ENCODE data around the gene TMEM215.
"Not testable (repeated sequence)": the region's sequence is repeated elsewhere in the genome, so short reads cannot be mapped to it uniquely, and the experiment has no call there.

TMEM215 gene, protein sequence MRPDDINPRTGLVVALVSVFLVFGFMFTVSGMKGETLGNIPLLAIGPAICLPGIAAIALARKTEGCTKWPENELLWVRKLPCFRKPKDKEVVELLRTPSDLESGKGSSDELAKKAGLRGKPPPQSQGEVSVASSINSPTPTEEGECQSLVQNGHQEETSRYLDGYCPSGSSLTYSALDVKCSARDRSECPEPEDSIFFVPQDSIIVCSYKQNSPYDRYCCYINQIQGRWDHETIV

DNA sequence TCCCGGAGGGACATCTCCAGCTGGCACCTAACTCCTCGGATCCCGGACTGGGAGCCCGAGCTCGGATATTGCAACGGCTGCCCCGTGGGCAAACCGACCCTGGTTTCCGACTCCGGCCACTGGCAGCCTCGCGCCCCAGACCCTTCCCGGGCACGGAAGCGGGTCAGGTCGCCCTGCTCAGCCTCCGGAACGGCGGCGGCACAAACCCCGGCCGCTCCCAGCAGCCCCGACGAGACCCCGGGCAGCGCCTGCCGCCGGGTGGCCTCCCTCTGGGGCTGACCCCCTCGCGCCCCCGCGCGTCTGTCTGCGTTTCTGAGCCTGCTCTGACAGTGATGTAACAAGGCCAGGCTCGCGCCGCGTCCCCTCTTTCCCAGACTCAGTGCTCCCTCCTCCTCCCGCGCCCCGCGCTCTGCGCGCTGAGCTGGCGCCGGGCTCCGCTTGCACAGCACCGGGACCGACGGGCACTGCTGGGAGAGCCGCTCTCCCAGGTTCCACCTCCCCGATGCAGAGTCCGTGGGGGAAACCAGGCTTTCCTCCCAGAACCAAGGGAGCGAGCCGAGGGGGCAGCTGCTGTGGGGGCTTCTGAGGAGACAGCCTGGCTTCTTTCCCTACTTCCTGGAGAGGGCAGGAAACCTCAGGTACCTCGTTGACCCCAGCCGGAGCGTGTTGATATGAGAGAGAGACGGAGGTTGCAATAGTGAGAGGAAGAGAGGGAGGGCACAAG is at the start of gene TMEM215:
Gene TMEM215 (plus strand): TSS at position 373 of the 724 bp plus-strand sequence. CDS start 644 bp downstream, outside the sequence.
- DNase-seq (ENCODE audit: low read depth in 1 of 2, low spot score in 1 of 2) = no peak

DNA sequence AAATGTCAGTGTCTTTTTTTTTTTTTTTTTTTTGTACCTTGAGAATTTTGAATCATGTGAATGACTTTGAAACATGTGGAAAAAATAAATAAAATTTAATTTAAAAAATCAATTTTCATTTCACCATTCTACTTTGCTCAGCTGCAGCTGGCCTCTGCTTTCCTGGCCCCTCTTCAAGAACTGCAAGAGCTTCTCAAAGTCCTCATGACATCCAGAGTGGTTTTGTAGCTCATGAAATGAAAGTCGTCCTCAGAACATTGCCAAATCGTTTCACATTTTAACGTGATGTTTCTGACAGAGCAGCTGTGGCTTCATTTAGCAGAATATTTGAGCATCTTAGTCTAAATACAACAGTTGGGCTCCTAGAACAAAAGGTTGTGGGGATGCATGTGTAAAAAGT is 47.9 kb upstream of the TMEM215 start:
- no peak for DNase-seq (ENCODE audit: low read depth in 1 of 2, low spot score in 1 of 2)

DNA sequence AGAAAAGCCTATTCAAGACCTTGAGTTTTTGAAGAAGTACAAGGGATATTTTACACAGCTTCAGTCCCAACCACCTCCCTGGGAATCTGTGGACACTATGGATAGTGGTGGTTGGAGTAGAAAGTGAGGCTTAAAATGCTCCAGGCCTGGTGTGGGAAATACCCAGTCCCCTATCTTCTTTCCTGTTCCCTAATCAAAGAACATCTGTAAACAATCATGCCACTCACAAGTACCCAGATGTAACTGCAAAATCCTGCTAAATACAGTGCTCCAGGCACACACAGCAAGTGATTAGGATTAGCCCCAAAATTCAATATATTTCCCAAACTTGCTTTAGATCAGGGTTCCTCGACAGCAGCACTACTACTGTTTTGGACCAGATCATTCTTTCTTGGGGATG is 46.0 kb upstream of the TMEM215 start:
- DNase-seq (ENCODE audit: low read depth in 1 of 2, low spot score in 1 of 2) = no peak

DNA sequence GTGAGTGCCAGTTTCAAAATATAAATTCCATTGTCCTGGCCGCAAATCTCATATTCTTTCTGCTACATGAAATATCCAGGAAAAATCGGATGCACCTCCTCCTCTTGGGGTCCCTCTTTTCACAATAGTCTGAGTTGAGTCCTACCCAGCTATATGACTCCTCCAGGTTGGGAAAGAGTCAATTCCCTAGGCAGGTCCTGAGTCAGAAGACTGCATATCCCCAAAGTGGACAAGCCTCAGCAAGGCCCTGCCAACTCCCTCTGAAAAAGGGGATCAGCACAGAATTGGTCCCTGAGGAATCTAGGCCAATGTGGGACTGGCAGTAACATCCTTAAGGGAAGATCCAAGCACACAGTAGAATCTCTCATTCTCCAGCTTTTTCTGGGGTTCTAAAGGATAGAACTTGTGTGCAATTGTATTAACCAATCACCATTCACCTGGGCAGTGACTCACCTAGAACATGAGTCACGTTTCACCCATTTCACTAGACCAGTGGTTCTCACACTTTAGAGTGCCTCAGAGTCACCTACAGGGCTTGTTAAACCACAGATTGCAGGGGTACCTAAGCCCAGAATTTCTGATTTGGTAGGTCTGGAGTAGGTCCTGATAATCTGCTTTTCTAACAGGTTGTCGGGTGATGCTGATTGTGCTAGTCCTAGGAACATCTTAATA is 44.7 kb upstream of the TMEM215 start:
- no peak for DNase-seq (ENCODE audit: low read depth in 1 of 2, low spot score in 1 of 2)

DNA sequence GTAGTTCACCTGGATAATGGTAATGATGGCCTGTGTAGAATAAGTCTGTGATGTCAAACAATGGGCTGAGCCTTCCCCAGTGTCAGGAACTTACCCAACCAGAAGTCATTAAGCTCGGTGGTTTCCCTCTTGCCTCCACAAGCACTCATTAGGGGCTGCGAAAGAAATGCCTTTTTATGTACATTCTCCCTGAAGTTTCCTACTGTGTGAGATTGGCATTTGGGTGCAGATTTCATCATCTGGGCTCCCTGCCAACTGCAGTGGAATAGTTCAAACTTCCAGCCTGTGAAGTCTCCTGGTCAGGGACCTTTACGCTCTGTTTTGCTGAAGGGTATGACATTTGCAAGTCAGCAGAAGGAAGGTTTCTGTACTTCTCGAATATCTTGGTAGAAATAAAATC is 41.6 kb upstream of the TMEM215 start:
- no peak for DNase-seq (ENCODE audit: low read depth in 1 of 2, low spot score in 1 of 2)

DNA sequence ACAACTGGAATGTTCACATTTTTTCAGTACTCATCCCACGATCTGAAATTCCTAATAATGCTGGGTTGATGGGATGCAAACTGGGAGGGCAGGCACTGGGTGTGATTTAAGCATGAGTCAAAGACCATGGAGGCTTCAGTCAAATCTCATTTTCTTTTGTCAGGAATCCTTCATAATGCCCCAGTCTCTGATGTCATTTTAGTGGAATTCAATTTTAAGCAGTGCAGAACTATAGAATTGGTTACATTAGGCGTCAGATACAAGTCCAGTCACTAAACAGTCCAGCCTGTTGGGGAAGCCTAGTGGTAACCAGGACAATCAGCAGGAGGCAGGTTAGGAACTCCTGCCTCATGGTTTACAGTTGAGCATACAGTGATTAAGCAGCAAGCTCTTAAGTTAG is 41.0 kb upstream of the TMEM215 start:
- DNase-seq (ENCODE audit: low read depth in 1 of 2, low spot score in 1 of 2) = no peak

DNA sequence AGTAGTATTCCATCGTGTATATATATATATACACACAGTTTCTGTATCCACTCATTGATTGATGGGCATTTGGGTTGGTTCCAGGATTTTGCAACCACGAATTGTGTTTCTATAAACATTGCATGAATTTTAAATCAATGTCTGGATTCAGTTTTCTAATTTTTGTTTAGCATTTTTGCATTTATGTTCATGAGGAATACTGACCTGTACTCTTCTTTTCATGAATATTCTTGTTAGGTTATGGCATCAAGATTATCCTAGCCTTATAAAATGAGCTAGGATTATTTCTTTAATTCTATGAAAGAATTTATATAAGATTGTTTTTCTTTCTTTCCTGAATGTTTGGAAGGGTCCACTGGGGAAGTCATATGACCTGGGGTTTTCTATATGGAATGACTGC is 35.3 kb upstream of the TMEM215 start:
- DNase-seq (ENCODE audit: low read depth in 1 of 2, low spot score in 1 of 2) = no peak

DNA sequence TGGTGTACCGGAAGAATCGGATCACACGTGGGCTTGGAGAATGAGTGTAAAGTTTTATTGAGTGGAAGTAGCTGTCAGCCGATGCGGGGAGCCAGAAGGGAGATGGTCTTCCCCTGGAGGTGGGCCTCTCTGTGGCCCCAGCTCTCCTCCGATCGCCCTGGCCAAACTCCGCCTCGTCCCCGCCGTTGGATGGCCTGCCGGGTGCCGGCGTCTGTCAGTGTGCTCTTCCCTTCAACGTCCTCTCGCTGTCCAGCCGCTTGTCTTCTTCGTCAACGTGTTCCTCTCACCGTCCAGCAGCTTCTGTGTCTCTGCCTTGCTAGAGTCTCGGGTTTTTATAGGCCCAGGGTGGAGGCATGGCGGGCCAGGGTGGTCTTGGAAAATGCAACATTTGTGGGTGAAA is 27.6 kb upstream of the TMEM215 start:
- DNase-seq (ENCODE audit: low read depth in 1 of 2, low spot score in 1 of 2) = no peak

DNA sequence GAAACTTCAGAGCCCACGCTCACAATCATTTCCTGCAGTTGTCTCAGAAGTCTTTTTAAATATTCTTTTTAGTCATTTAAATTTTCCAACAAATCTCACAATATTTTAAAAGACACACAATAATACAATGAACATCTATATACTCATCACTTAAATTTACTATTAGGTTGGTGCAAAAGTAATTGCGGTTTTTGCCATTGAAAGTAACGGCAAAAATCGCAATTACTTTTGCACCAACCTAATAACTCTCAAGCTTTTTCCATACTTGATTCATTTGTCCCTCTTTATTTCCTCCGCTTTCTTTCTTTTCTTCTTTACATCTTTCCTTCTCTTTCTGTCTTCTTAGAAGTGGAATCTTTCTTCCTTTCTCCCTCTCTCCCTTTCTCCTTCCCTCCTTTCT is 19.2 kb upstream of the TMEM215 start:
- no peak for DNase-seq (ENCODE audit: low read depth in 1 of 2, low spot score in 1 of 2)

DNA sequence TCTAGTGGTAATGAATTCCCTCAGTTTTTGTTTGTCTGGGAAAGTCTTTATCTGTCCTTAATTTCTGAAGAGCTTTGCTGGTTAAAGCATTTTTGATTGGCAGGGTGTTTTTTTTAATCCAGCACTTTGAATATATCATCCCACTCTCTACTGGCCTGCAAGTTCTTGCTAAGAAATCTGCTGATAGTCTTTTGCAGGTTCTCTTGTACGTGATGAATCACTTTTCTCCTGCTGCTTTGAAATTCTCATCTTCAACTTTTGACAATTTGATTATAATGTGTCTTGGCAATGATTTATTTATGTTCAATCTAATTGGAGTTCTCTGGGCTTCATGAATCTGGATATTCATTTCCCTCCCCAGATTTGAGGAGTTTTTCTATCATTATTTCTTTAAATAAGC is 8.1 kb upstream of the TMEM215 start:
- no peak for DNase-seq (ENCODE audit: low read depth in 1 of 2, low spot score in 1 of 2)

DNA sequence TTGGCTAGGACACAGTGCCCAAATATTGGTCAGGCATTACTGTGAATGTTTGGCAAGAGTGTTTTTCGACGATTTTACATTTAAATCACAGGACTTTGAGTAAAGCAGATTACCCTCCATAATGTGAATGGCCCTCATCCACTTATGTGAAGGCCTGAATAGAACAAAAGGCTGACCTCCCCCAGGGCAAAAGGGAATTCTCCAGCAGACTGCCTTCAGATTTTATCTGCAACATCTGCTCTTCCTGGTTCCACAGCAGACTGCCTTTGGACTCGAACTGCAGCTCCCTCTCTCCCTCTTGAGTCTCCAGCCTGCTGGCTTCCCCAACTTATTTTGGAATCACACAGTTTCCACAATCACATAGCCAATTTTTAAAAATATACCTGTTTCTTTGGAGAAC is 7.1 kb upstream of the TMEM215 start:
- no peak for DNase-seq (ENCODE audit: low read depth in 1 of 2, low spot score in 1 of 2)

DNA sequence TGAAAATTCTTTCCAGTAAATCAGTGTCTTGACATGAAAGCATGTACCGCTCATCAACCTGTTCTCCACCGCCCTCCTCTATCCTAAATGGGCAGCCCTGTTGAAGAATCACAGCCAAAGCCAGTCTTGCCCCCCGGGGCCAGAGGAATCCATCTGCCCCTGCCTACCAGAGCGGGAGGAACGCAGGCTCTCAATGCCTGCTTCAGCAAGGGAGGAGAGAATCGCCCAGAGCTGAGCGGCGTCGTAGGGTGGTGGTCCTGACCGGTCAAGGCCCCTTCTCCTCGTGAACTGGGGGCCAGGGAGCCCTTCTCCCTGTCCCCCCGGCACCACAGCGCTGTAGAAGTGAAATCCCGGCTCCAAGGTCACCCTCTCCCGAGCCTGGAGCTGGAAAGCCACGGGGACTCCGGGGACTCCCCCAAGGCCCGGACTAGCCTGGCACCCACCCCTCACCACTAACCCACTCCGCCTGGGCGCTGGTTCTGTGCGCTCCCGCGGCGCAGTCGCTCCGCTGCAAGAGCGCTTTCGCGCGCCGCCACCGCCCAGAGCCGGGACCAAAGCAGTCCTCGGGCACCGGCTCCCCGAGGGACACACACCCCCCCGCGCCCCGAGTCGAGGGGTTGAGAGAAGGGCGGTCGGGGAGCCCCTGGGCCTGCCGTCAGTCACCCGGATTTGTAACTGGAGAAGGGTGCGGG is 718 bp upstream of the TMEM215 start:
- no peak for DNase-seq (ENCODE audit: low read depth in 1 of 2, low spot score in 1 of 2)

DNA sequence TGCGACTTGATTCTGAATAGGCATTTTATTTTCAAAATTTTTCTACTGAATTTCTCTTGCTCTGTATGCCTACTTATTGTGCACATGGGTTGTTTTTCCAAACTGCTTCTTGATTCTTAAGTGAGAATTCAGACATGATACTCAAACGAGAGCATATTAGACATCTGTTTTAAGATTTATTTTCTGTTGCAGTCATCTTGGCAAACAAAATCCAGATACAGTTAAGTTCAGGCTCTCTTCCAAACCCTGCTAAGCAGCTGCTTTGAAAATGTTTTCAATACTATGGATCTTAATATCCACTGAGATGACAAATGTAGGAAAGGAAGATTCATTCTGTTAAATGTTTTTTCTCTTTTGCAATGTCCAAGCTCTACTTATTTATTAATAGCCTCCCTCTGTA is 4.5 kb downstream of the TMEM215 start:
- no peak for DNase-seq (ENCODE audit: low read depth in 1 of 2, low spot score in 1 of 2)

DNA sequence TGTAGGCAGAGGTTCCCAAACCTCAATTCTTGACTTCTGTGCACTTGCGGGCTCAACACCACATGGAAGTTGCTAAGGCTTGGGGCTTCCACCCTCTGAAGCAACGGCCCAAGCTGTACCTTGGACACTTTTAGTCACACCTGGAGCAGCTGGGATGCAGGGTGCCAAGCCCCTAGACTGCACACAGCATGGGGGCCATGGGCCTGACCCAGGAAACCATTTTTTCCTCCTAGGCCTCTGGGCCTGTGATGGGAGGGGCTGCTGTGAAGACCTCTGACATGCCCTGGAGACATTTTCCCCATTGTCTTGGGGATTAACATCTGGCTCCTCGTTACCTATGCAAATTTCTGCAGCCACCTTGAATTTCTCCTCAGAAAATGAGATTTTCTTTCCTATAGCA is 12.7 kb downstream of the TMEM215 start:
- not testable (repeated sequence) for DNase-seq (ENCODE audit: low read depth in 1 of 2, low spot score in 1 of 2)

DNA sequence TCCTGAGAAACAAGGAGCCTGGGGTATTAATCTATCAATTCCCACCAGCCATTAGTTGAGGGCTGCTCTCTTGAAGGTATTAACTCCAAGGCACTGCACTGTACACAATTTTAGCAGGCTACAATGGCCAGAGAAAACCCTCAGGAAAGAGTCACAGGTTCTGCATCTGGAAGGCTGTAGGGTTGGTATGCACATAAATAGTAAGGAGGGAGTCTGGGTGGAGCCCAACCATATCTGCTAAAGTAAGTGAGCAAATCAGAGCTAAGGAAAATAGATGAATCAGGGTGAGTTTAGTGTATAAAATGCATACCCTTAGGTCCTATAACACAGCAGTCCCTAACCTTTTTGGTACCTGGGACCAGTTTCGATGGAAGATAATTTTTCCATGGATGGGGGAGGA is 18.2 kb downstream of the TMEM215 start:
- DNase-seq (ENCODE audit: low read depth in 1 of 2, low spot score in 1 of 2) = no peak

DNA sequence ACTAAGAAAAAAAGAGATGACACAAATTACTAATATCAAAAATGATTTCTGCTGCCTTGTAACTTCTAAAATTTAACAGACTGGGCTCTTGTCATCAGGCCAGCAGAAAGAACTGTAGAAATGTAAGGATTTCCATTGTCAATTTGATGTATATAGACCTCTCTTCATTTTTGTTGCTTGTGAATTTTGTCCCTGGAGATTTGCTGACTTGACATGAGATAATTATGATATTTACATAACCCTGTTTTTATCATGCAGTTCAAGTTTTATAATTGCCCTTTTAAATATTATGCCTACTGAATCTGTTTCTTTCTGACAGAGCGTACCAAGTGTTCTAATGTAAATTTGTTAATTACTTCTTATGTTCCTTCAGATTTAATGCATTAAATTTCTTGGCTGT is 23.9 kb downstream of the TMEM215 start:
- no peak for DNase-seq (ENCODE audit: low read depth in 1 of 2, low spot score in 1 of 2)

DNA sequence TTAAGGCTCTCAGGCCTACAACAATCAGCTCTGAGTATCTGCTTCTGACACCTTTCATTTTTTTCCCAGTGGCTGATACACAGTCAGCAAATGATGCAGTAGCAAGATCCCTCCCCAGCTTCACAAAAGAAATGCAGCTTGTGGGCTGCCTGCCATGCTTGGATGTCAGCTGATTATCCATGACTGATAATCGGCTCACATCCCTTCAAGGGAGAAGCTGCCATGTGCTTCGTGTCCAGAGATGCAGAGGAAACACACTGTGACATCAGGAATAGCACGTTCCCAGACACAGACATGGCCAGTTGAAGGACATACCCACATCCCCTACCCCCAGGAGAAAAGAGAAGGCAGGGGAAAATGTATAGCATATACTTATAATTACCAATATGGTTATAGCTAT is 27.9 kb downstream of the TMEM215 start:
- no peak for DNase-seq (ENCODE audit: low read depth in 1 of 2, low spot score in 1 of 2)

DNA sequence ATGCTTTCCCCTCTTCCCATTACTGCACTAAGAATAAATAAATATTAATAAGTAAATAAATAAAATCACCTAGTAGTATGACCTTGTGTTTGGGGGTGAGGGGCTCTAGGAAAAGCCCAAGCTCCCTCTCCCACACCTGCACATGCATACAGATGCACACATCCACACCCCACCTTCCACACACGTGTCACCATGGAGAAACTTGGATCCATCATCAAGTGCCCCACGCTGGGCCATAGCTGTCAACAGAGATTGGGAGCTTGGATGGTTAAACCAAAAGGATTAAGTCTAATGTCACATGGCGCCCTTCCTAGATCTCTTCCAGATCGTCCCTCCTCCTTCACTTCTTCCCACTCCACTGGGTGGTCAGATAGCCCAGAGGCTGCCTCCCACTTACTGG is 37.0 kb downstream of the TMEM215 start:
- no peak for DNase-seq (ENCODE audit: low read depth in 1 of 2, low spot score in 1 of 2)

DNA sequence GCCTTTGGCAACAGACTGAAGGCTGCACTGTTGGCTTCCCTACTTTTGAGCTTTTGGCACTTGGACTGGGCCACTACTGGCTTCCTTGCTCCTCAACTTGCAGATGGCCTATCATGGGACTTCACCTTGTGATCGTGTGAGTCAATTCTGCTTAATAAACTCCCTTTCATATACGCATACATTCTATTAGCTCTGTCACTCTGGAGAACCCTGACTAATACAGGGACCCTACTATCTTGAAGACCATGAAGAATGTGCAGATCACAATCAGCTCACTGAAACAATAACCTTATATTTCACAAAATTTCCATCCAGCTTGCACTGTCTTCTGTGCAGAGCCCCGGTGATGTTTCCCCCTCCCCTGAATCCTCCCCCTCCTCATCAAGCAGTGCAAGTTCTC is 39.8 kb downstream of the TMEM215 start:
- DNase-seq (ENCODE audit: low read depth in 1 of 2, low spot score in 1 of 2) = no peak

DNA sequence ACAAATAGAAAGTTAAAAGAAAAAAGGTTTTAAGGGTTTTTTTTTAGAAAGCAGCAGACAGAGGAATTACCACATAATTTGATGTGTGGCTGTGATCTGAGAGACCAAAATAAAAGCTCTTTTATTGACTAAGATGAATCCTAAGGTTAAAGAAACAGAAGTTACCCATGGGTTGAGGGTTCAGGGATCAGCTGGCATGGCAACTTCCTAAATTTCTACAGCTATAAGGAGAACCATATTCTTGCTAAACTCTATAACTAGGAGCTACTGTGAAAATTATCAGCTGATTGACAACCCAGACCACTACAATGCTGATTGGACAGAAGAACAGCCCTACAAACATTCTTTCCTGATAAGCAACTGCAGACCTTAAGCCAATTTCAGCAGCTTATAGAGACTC is 40.2 kb downstream of the TMEM215 start:
- DNase-seq (ENCODE audit: low read depth in 1 of 2, low spot score in 1 of 2) = no peak

DNA sequence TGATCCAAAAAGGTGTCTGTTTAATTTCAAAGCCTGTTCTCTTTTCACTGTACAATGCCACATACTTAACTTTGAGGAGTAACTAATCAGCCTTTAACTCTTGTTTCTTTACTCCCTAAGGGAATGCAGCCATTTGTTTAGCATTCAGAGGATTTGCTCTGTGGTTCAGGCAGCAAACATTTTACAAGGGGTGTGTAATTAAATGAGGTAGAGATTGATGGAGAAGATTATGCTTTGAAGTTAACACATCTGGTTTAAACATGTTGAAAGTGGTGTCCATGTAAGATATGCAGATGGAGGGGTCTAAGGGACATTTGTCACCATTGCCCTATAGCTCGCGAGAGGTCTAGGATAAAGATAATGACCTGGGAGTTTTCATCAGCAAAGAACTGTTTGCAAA is 41.9 kb downstream of the TMEM215 start:
- DNase-seq (ENCODE audit: low read depth in 1 of 2, low spot score in 1 of 2) = no peak

DNA sequence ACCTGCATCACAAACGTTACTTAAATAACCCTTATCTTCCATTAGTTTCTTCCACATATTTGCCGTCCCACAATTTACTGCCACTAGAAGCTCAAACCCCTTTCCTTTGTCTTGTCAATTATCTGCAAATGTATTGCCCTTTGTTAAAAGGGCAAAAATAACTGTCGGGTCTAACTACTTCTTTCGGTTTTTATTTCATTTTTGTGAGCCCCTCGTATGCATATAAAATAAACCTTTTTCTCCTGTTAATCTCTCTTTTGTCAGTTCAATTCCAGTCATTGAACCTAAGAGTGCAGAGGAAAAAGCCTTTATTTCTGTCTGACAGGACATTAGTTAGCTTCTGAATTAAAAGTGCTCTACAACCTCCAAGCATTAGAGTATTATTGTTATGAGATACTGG is 45.5 kb downstream of the TMEM215 start:
- DNase-seq (ENCODE audit: low read depth in 1 of 2, low spot score in 1 of 2) = no peak

Measured in stimulated activated CD4-positive, alpha-beta T cell treated with anti-CD3 and anti-CD28 coated beads, Interleukin-15, amount 100 ng/mL, for 1 hour (primary cell).